Endothelial cell of hepatic sinusoid (primary cell): ENCODE data around the gene GSTA3.
"Not testable (repeated sequence)": the region's sequence is repeated elsewhere in the genome, so short reads cannot be mapped to it uniquely, and the experiment has no call there.

ENCODE experiments used
- in situ Hi-C: cut with HindIII; loops from 2 replicates; pipeline ENCODE4 v1.10.0; 2017; ENCODE audit warnings: low sequenced_read_pairs

Gene GSTA3

GRCh38 chr6:52909531-52909930 is at the start of gene GSTA3:
GSTA3 (minus strand) TSS chr6:52909698; CDS start chr6:52905834, 3,864 bp downstream.
- in situ Hi-C loops: no loop called here

- in situ Hi-C loops: no loop called here
Measured at GRCh38 chr6:52958546-52959255, 49.2 kb upstream of the GSTA3 start.

GRCh38 chr6:52955871-52956270 is 46.4 kb upstream of the GSTA3 start:
- in situ Hi-C loops: no loop called here

- in situ Hi-C loops: no loop called here
Measured at GRCh38 chr6:52953911-52954839, 44.7 kb upstream of the GSTA3 start.

GRCh38 chr6:52946306-52946705 is 36.8 kb upstream of the GSTA3 start:
- in situ Hi-C loops: no loop called here

GRCh38 chr6:52942821-52943220 is 33.3 kb upstream of the GSTA3 start:
- in situ Hi-C loops: not testable (repeated sequence)

- in situ Hi-C loops: no loop called here
Measured at GRCh38 chr6:52942221-52942620, 32.7 kb upstream of the GSTA3 start.

GRCh38 chr6:52937908-52938307 is 28.4 kb upstream of the GSTA3 start:
- in situ Hi-C loops: no loop called here

GRCh38 chr6:52933778-52934177 is 24.3 kb upstream of the GSTA3 start:
- in situ Hi-C loops: no loop called here

- in situ Hi-C loops: no loop called here
Measured at GRCh38 chr6:52931351-52931750, 21.9 kb upstream of the GSTA3 start.

GRCh38 chr6:52929321-52930164 is 20.0 kb upstream of the GSTA3 start:
- in situ Hi-C loops: no loop called here

- in situ Hi-C loops: no loop called here
Measured at GRCh38 chr6:52927451-52927850, 18.0 kb upstream of the GSTA3 start.

- in situ Hi-C loops: no loop called here
Measured at GRCh38 chr6:52925919-52926792, 16.7 kb upstream of the GSTA3 start.

- in situ Hi-C loops: no loop called here
Measured at GRCh38 chr6:52925042-52925441, 15.5 kb upstream of the GSTA3 start.

GRCh38 chr6:52923689-52924088 is 14.2 kb upstream of the GSTA3 start:
- in situ Hi-C loops: not testable (repeated sequence)

- in situ Hi-C loops: no loop called here
Measured at GRCh38 chr6:52922161-52922560, 12.7 kb upstream of the GSTA3 start.

GRCh38 chr6:52921743-52922142 is 12.2 kb upstream of the GSTA3 start:
- in situ Hi-C loops: no loop called here

GRCh38 chr6:52919511-52919910 is 10.0 kb upstream of the GSTA3 start:
- in situ Hi-C loops: not testable (repeated sequence)

- in situ Hi-C loops: not testable (repeated sequence)
Measured at GRCh38 chr6:52918771-52919170, 9.3 kb upstream of the GSTA3 start.

GRCh38 chr6:52918027-52918686 is 8.7 kb upstream of the GSTA3 start:
- in situ Hi-C loops: not testable (repeated sequence)
